ENCODE results near the gene MACROD2.

- no peak for TF ChIP-seq CTCF (IDR thresholded peaks at IDR 0.05; ENCODE audit: insufficient read depth, low read length, poor library complexity, severe bottlenecking)
- TF ChIP-seq EZH2phosphoT487 (conservative IDR thresholded peaks at IDR 0.05; ENCODE audit: low read length): no peak
These were observed 886.2 kb downstream of the MACROD2 start for GRCh38 chr20:14881518-14881917.
